GM12878 (cell line): ENCODE data around the gene C1orf74. TPM values are rescaled to one million over a fixed set of nuclear protein-coding genes. Genes with fewer than 3 reads are reported as not detected.

Experiments
- BACH1 ChIP-seq: fragments of 450-650 bp; IDR thresholded peaks from 2 replicates; pipeline ENCODE4 v1.6.1; 2017; ENCODE audit warnings: mild to moderate bottlenecking, borderline replicate concordance
- CBFB ChIP-seq: IDR thresholded peaks from 2 replicates; pipeline ENCODE4 v1.6.1; 2016; ENCODE audit warnings: antibody characterized with exemption, low read depth
- HCFC1 ChIP-seq: fragments of 150-350 bp; IDR thresholded peaks from 2 replicates; pipeline ENCODE4 v1.6.1; 2014; ENCODE audit warnings: low read length
- IKZF2 ChIP-seq, 2 experiments: fragments of 450-650 bp; IDR thresholded peaks; 2 replicates each; pipeline ENCODE4 v1.6.1; 2017; ENCODE audit warnings: mild to moderate bottlenecking in 2 of 2, moderate library complexity in 2 of 2
- LARP7 ChIP-seq: fragments of 450-650 bp; IDR thresholded peaks from 2 replicates; pipeline ENCODE4 v1.6.1; 2017; ENCODE audit warnings: mild to moderate bottlenecking
- MEF2A ChIP-seq: IDR thresholded peaks from 2 replicates; pipeline ENCODE4 v1.6.1; 2011; ENCODE audit warnings: low read depth, mild to moderate bottlenecking, low read length, moderate library complexity; ENCODE audit not compliant: insufficient read depth
- POLR2AphosphoS2 ChIP-seq: IDR thresholded peaks from 2 replicates; pipeline ENCODE4 v1.6.1; 2011; ENCODE audit warnings: low read depth, mild to moderate bottlenecking, low read length, improper control_type of control experiment, moderate library complexity
- POU2F2 ChIP-seq: IDR thresholded peaks from 3 replicates; pipeline ENCODE4 v1.6.1; 2011; ENCODE audit warnings: low read depth, mild to moderate bottlenecking, low read length, borderline replicate concordance
- RB1 ChIP-seq: fragments of 450-650 bp; formaldehyde crosslinking; IDR thresholded peaks from 2 replicates; pipeline ENCODE4 v1.6.1; 2017; ENCODE audit warnings: mild to moderate bottlenecking, borderline replicate concordance
- RFX5 ChIP-seq: IDR thresholded peaks from 2 replicates; pipeline ENCODE4 v1.6.1; 2011; ENCODE audit warnings: low read depth, low read length, improper control_type of control experiment
- STAT1 ChIP-seq: fragments of 450-650 bp; conservative IDR thresholded peaks from 2 replicates; pipeline ENCODE4 v1.6.1; 2014; ENCODE audit warnings: antibody characterized with exemption, mild to moderate bottlenecking
- STAT3 ChIP-seq: IDR thresholded peaks from 2 replicates; pipeline ENCODE4 v1.6.1; 2011; ENCODE audit warnings: low read depth, low read length, improper control_type of control experiment
- YBX1 ChIP-seq: fragments of 450-650 bp; IDR thresholded peaks from 2 replicates; pipeline ENCODE4 v1.6.1; 2016; ENCODE audit warnings: antibody characterized with exemption
- polyA plus RNA-seq, 11 experiments: library from polyadenylated mRNA; depleted of rRNA in 4 of 11; unstranded in 6 of 11; stranded (reverse) in 5 of 11; fragments of >200 nt; fragmentation: Nextera tagmentation in 4 of 11; fragmentation: Illumina TruSeq in 1 of 11; extraction: Ambion mirVana in 4 of 11; extraction: Trizol in 1 of 11; gene quantifications; 1 replicate in 1 of 11; 2 replicates in 10 of 11; pipeline versions ENCODE4 v1.2.1 to v1.2.3, GENCODE V29; 2011 to 2016; ENCODE audit warnings: inconsistent platforms in 2 of 11, missing spikeins in 2 of 11, low read depth in 1 of 11
- total RNA-seq, 4 experiments: library from RNA; depleted of rRNA in 3 of 4; stranded (reverse); fragments of >200 nt in 3 of 4; fragmentation: Illumina TruSeq in 1 of 4; extraction: Trizol in 1 of 4; gene quantifications; 2 replicates each; pipeline versions ENCODE4 v1.2.1 to v1.2.3, GENCODE V29; 2013 to 2021
- TF ChIP-seq, protein P1 (sequence below): fragments of 450-650 bp; IDR thresholded peaks from 2 replicates; pipeline ENCODE4 v1.6.1; 2016; ENCODE audit warnings: mild to moderate bottlenecking, moderate library complexity, borderline replicate concordance
- TF ChIP-seq, protein P2 (sequence below): fragments of 450-650 bp; IDR thresholded peaks from 2 replicates; pipeline ENCODE4 v1.6.1; 2016; ENCODE audit warnings: mild to moderate bottlenecking
- TF ChIP-seq, protein P3 (sequence below): fragments of 450-650 bp; IDR thresholded peaks from 2 replicates; pipeline ENCODE4 v1.6.1; 2017; ENCODE audit warnings: mild to moderate bottlenecking, low read depth, inconsistent platforms; ENCODE audit not compliant: poor library complexity, severe bottlenecking
- TF ChIP-seq, protein P4 (sequence below): IDR thresholded peaks from 2 replicates; pipeline ENCODE4 v1.6.1; 2012; ENCODE audit warnings: low read length, inconsistent platforms
- TF ChIP-seq, protein P5 (sequence below), 3 experiments: IDR thresholded peaks in 2 of 3; conservative IDR thresholded peaks in 1 of 3; 2 replicates each; pipeline ENCODE4 v1.5.1; 2011; ENCODE audit warnings: low read depth in 3 of 3, low read length in 3 of 3, mild to moderate bottlenecking in 3 of 3, control low read depth in 2 of 3, moderate library complexity in 2 of 3, inconsistent platforms in 1 of 3, mixed read lengths in 1 of 3; ENCODE audit not compliant: control insufficient read depth in 2 of 3, insufficient read depth in 1 of 3; ENCODE audit errors: extremely low read depth in 1 of 3

C1orf74 gene
- total and polyA plus RNA-seq, 10 of the 15 experiments (the other 5 are each of a cell fraction or from before 2014, with no cell fraction given): 3.1 to 5.5 (median 3.6) TPM

DNA sequence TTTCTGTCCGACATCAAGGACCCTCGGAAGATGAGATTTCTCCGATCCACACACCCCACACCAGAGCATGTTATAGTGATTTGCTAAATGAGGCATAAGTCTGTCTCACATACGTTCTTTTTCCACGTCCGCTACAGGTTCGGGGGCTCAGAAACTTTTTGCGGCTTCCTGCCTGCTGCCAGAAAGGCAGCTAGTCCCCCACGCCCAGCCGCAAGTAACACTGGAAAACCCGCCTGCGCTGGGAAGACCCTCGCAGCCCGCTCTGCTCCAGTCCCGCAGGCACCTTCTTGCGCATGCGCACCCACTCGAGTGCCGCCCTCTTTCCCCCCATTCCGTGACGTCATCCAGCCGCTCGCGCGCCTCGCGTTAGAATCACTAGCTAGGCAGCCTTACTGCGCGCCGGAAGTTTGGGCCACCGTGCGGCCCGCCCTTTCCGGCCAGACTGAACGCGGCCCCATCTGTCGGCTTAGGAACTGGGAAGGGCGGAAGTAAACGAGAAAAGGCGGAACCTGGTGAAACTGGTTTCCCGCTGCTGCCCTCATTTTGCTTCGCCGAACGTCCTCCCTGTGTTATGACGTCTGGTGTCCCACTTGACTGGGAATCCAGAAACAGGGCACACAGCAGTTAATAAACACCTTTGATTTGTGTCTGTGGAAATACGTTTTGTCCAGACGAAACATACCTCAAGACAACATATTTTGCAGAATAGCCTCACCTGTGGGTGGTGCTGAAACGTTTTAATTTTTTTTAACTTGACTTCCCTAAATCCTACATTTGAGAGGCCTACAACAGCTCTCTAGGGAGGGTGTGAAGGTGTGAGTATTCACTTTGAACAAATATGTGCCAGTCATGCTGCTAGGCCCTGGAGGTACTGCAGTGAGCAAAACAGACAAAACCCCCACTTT lies at the start of gene C1orf74 (continued):
- peak; percentile 92 for TF ChIP-seq POLR2AphosphoS2
- TF ChIP-seq, protein P1, sequence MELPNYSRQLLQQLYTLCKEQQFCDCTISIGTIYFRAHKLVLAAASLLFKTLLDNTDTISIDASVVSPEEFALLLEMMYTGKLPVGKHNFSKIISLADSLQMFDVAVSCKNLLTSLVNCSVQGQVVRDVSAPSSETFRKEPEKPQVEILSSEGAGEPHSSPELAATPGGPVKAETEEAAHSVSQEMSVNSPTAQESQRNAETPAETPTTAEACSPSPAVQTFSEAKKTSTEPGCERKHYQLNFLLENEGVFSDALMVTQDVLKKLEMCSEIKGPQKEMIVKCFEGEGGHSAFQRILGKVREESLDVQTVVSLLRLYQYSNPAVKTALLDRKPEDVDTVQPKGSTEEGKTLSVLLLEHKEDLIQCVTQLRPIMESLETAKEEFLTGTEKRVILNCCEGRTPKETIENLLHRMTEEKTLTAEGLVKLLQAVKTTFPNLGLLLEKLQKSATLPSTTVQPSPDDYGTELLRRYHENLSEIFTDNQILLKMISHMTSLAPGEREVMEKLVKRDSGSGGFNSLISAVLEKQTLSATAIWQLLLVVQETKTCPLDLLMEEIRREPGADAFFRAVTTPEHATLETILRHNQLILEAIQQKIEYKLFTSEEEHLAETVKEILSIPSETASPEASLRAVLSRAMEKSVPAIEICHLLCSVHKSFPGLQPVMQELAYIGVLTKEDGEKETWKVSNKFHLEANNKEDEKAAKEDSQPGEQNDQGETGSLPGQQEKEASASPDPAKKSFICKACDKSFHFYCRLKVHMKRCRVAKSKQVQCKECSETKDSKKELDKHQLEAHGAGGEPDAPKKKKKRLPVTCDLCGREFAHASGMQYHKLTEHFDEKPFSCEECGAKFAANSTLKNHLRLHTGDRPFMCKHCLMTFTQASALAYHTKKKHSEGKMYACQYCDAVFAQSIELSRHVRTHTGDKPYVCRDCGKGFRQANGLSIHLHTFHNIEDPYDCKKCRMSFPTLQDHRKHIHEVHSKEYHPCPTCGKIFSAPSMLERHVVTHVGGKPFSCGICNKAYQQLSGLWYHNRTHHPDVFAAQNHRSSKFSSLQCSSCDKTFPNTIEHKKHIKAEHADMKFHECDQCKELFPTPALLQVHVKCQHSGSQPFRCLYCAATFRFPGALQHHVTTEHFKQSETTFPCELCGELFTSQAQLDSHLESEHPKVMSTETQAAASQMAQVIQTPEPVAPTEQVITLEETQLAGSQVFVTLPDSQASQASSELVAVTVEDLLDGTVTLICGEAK: peak; percentile 96
- TF ChIP-seq RFX5: peak; percentile 68
- TF ChIP-seq, protein P2, sequence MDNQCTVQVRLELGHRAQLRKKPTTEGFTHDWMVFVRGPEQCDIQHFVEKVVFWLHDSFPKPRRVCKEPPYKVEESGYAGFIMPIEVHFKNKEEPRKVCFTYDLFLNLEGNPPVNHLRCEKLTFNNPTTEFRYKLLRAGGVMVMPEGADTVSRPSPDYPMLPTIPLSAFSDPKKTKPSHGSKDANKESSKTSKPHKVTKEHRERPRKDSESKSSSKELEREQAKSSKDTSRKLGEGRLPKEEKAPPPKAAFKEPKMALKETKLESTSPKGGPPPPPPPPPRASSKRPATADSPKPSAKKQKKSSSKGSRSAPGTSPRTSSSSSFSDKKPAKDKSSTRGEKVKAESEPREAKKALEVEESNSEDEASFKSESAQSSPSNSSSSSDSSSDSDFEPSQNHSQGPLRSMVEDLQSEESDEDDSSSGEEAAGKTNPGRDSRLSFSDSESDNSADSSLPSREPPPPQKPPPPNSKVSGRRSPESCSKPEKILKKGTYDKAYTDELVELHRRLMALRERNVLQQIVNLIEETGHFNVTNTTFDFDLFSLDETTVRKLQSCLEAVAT: peak; percentile 99
- TF ChIP-seq YBX1: no peak
- peak; percentile 66; the same call in 1 of the 2 replicates for TF ChIP-seq LARP7
- TF ChIP-seq POU2F2: 0 out of 3 replicates have a peak, but pooled peaks have one; percentile 17
- 0 out of 2 replicates have a peak, but pooled peaks have one; percentile 21 for TF ChIP-seq STAT1
- peak; percentile 75; the same call in 1 of the 2 replicates for TF ChIP-seq RB1
- TF ChIP-seq MEF2A: no peak
- TF ChIP-seq, protein P3, sequence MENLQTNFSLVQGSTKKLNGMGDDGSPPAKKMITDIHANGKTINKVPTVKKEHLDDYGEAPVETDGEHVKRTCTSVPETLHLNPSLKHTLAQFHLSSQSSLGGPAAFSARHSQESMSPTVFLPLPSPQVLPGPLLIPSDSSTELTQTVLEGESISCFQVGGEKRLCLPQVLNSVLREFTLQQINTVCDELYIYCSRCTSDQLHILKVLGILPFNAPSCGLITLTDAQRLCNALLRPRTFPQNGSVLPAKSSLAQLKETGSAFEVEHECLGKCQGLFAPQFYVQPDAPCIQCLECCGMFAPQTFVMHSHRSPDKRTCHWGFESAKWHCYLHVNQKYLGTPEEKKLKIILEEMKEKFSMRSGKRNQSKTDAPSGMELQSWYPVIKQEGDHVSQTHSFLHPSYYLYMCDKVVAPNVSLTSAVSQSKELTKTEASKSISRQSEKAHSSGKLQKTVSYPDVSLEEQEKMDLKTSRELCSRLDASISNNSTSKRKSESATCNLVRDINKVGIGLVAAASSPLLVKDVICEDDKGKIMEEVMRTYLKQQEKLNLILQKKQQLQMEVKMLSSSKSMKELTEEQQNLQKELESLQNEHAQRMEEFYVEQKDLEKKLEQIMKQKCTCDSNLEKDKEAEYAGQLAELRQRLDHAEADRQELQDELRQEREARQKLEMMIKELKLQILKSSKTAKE: no peak
- peak in 1 of 2 experiments; percentile 52; a peak in 3 of 4 replicates for TF ChIP-seq IKZF2 (IDR thresholded peaks at IDR 0.05)
- TF ChIP-seq, protein P4, sequence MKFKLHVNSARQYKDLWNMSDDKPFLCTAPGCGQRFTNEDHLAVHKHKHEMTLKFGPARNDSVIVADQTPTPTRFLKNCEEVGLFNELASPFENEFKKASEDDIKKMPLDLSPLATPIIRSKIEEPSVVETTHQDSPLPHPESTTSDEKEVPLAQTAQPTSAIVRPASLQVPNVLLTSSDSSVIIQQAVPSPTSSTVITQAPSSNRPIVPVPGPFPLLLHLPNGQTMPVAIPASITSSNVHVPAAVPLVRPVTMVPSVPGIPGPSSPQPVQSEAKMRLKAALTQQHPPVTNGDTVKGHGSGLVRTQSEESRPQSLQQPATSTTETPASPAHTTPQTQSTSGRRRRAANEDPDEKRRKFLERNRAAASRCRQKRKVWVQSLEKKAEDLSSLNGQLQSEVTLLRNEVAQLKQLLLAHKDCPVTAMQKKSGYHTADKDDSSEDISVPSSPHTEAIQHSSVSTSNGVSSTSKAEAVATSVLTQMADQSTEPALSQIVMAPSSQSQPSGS: peak; percentile 89
- TF ChIP-seq, protein P5, sequence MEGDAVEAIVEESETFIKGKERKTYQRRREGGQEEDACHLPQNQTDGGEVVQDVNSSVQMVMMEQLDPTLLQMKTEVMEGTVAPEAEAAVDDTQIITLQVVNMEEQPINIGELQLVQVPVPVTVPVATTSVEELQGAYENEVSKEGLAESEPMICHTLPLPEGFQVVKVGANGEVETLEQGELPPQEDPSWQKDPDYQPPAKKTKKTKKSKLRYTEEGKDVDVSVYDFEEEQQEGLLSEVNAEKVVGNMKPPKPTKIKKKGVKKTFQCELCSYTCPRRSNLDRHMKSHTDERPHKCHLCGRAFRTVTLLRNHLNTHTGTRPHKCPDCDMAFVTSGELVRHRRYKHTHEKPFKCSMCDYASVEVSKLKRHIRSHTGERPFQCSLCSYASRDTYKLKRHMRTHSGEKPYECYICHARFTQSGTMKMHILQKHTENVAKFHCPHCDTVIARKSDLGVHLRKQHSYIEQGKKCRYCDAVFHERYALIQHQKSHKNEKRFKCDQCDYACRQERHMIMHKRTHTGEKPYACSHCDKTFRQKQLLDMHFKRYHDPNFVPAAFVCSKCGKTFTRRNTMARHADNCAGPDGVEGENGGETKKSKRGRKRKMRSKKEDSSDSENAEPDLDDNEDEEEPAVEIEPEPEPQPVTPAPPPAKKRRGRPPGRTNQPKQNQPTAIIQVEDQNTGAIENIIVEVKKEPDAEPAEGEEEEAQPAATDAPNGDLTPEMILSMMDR (IDR thresholded peaks at IDR 0.05 in 2 of 3, conservative IDR thresholded peaks at IDR 0.05 in 1 of 3; ENCODE audit: control insufficient read depth in 2 of 3, extremely low read depth in 1 of 3, insufficient read depth in 1 of 3, low read depth in 3 of 3, low read length in 3 of 3): no peak
- TF ChIP-seq HCFC1: peak; percentile 72
- peak; percentile 43; the same call in 1 of the 2 replicates for TF ChIP-seq BACH1
- TF ChIP-seq CBFB: peak; percentile 94
- TF ChIP-seq STAT3: no peak
